NCI-H69 (cell line): ENCODE data around the gene CDC37L1.
"Not testable (repeated sequence)": the region's sequence is repeated elsewhere in the genome, so short reads cannot be mapped to it uniquely, and the experiment has no call there.

Experiments
- DNase-seq: peaks from one replicate; lab custom pipeline; 2025; lab: John Stamatoyannopoulos, UW

The CDC37L1 gene

GRCh38 chr9:4716163-4716562, 36.8 kb downstream of the CDC37L1 start:
- DNase-seq: peak; percentile 69

GRCh38 chr9:4717815-4718214, 38.4 kb downstream of the CDC37L1 start:
- no peak for DNase-seq

GRCh38 chr9:4718911-4719310, 39.5 kb downstream of the CDC37L1 start:
- no peak for DNase-seq

- no peak for DNase-seq
Observed at GRCh38 chr9:4721736-4722135, 42.4 kb downstream of the CDC37L1 start.

GRCh38 chr9:4725706-4726442, 46.5 kb downstream of the CDC37L1 start:
- no peak for DNase-seq

- DNase-seq: no peak
Observed at GRCh38 chr9:4727593-4727992, 48.2 kb downstream of the CDC37L1 start.

GRCh38 chr9:4732890-4733289, 53.5 kb downstream of the CDC37L1 start:
- no peak for DNase-seq

DNA sequence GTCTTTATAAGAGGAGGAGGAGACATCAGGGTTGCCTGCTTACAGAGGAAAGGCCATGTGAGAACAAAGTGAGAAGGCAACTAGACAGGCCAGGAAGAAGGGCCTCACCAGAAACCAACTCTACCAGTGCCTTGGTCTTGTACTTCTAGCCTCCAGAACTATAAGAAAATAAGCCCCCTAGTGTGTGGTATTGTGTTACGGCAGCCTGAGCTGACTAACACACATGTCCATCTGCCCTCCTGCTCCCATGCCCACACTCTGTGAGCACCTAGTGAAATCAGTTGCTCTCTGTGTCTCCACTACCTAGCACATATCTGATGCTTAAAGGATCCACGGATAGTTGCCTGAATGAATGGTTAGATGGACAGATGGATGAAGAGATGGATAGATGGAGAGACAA, 54.8 kb downstream of the CDC37L1 start:
- DNase-seq: no peak

DNA sequence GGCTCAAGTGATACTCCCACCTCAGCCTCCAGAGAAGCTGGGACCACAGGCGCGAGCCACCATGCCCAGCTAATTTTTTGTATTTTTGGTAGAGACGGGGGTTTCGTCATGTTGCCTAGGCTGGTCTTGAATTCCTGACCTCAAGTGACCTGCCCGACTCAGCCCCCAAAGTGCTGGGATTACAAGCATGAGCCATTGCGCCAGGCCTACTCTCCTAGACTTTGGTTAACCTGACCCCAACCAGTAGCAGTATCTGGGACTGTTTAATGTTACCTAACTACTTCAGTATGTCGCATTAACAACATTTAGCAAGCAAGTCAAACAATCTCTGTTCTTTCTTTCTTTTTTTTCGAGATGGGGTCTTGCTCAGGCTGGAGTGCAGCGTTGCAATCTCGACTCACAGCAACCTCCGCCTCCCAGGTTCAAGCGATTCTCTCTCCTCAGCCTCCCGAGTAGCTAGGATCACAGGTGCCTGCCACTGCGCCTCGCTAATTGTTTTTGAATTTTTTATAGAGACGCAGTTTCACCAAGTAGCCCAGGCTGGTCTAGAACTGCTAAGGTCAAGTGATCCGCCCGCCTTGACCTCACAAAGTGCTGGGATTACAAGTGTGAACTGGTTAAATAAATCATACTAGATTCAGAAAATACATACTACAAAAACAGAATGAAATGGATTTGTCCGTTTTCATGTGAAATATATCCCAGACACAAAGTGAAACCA, 59.7 kb downstream of the CDC37L1 start:
- DNase-seq: peak; percentile 40

GRCh38 chr9:4739587-4740387, 60.4 kb downstream of the CDC37L1 start:
- peak; percentile 46 for DNase-seq

DNA sequence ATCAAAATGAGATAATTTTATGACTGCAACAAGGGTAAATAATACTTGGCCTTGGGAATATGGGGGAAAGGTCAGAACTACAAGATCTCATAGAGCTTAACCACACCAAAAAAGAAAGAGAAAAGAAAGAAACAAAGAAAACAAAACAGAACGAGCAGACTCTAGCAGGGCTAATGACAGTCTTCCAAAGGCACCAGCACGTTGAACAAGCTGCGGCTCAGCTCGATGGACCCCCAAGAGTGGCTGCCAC, 60.9 kb downstream of the CDC37L1 start:
- peak; percentile 72 for DNase-seq

GRCh38 chr9:4740638-4741364, 61.4 kb downstream of the CDC37L1 start, which contains the start of gene AK3:
AK3 (minus strand) TSS chr9:4741202; CDS start chr9:4741087, 115 bp downstream.
- DNase-seq: peak; percentile 95

DNA sequence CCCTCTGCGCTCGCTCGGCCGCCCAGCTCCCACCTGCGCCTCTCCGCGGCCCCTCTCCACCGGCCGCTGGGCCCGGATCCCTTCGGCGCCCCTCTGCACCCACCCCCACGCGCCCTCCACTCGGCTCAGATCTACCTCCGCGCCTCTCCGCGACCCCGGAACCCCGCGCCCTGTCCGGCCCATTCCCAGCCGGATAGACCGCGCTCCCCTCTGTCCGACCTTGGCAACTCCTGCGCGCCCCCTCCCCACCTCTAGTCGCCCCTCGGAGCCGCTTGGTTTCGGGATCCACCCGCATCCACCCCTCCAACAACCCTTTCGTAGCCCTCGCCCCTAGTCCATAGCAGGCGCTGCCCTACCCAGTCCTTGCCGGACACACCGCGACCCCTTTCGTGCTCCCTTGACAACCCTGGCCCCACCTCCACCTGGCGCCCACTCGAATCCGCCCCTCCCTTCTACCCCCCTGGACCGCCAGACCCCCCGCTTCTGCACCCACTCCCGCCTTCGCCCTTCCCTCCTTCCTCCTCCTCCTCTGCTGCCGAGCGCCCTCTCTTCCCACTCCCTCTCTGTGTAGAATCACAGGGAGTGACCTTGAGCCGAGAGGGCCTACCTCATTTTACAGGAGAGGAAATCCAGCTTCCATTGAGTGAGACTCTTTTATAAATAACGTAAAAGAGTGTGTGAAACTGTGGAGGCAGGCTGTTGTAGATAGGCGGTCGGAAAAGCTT, 62.2 kb downstream of the CDC37L1 start:
- peak; percentile 67 for DNase-seq

- DNase-seq: no peak
Observed at GRCh38 chr9:4742246-4742645, 62.9 kb downstream of the CDC37L1 start.

DNA sequence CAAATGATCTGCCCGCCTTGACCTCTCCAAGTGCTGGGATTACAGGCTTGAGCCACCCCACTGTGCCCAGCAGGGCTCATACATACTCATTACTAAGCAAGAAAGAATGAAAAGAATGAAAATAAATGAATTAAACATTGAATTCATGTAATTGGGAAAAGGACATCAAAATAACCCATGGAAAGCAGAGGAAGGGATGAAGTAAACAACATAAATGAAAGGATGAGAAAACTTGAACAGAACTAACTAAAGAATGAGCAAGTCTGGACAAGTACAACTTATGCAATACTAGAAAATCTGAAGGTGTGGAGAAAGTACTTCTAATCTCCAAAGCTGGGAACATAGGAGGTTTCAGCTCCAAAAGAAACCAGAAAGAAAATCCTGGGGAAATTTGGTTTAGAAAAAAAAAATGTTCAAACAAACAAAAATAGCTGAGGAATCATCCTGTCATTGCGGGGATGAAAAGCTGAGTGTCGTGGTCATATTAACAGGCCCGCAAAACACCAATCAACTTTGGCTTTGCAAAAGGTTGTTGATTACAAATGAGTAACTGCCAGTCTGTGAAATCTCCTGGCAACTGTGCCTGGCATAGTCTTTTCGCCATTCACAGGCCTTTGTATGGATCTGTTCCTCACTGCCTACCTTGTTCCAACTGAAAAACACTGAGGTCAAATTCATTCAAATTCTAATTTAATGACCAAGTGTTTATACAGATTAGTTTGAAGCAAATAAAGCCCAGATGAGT, 63.9 kb downstream of the CDC37L1 start:
- DNase-seq: no peak

GRCh38 chr9:4746278-4747030, 67.1 kb downstream of the CDC37L1 start:
- no peak for DNase-seq

DNA sequence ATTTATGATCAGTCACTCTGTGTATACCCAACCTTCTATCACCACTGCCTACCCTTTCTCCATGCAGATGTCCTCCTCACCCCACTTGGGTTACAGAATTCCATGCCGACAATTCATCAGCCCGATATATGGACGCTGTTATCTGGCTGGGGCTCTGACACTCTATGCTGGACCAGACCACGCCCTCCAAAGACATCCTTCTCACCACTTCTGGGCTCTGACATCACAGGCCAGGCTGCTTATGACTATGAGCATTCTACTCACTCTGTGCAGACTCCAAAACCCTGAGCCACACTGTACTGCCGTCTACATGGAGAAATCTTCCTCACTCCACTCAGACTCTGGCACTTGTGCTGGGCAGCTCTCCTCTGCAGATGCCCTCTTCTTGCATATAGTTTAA, 69.2 kb downstream of the CDC37L1 start:
- DNase-seq: no peak

DNA sequence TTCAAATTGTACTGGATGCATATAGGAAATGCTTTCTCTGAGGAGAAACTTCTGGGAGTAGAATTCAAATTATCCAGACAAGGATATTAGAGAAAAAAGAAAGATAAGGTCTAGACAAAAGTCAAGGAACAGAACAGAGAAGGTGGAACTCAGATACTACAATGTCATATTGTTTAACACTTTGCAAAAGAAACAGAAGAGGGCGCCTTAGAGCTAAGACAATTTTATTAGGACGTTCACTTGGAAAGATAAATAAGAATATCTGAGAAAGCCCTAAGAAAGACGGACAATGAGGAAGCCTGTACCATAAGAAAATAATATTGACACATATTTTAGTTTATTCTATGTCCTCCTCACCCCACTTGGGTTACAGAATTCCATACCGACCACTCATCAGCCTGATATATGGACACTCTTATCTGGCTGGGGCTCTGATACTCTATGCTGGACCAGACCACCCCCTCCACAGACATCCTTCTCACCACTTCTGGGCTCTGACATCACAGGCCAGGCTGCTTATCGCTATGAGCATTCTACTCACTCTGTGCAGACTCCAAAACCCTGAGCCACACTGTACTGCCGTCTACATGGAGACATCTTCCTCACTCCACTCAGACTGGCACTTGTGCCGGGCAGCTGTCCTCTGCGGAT, 70.8 kb downstream of the CDC37L1 start:
- peak; percentile 54 for DNase-seq

DNA sequence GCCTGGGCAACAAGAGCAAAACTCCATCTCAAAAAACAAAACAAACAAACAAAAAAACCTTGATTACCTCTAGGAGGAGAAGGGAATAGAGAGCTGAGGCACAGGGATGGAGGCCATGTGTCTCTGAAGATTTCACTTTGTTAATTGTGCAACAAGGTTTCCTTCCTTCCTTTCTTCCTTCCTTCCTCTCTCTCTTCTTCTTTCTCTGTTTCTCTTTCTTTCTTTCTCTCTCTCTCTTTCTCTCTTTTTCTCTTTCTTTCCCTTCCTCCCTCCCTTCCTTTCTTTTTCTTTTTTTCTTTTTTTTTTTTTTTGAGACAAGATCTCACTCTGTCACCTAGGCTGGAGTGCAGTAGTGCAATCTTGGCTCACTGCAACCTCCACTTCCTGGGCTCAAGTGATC, 75.2 kb downstream of the CDC37L1 start:
- not testable (repeated sequence) for DNase-seq
